Neuron (in vitro differentiated cells): ENCODE results near the gene PLIN4.
A peak's percentile ranks its signal among the peaks of the same experiment; 100 is the strongest.

Source experiments
- H2AFZ ChIP-seq: one replicate; pipeline ENCODE4 v1.6.1; 2013; ENCODE audit warnings: low read depth, mild to moderate bottlenecking, inconsistent platforms, low read length, moderate library complexity
- H3K27me3 ChIP-seq: one replicate; pipeline ENCODE4 v1.6.1; 2013; ENCODE audit warnings: low read length; ENCODE audit not compliant: insufficient read depth
- H3K36me3 ChIP-seq: one replicate; pipeline ENCODE4 v1.6.1; 2013; ENCODE audit warnings: low read length; ENCODE audit not compliant: insufficient read depth
- H3K4me1 ChIP-seq: one replicate; pipeline ENCODE4 v1.6.1; 2013; ENCODE audit warnings: low read length; ENCODE audit not compliant: insufficient read depth
- H3K4me3 ChIP-seq: 2 replicates; pipeline ENCODE4 v1.5.1; 2013; ENCODE audit warnings: mild to moderate bottlenecking, low read length, moderate library complexity
- H3K9me3 ChIP-seq: one replicate; pipeline ENCODE4 v1.6.1; 2013; ENCODE audit warnings: low read length

Gene PLIN4

GRCh38 chr19:4473011-4473762 is 45.1 kb downstream of the PLIN4 start:
- H3K4me3 ChIP-seq: peak overlapping the region; percentile 67
- H3K4me1 ChIP-seq: peaks cover 25% of the 10 kb centered on the region
- H3K9me3 ChIP-seq: no peaks in the 10 kb centered on the region
- no peaks in the 10 kb centered on the region for H3K27me3 ChIP-seq
- peaks cover 27% of the 10 kb centered on the region for H3K36me3 ChIP-seq
- no peak overlapping the region for H2AFZ ChIP-seq

- H3K9me3 ChIP-seq: no peaks in the 10 kb centered on the region
- H3K4me3 ChIP-seq: peak within 1 kb of the TSS; percentile 83
- H2AFZ ChIP-seq: peak within 1 kb of the TSS; percentile 63
- peaks cover 20% of the 10 kb centered on the region for H3K36me3 ChIP-seq
- no peaks in the 10 kb centered on the region for H3K27me3 ChIP-seq
- peaks cover 25% of the 10 kb centered on the region for H3K4me1 ChIP-seq
These were observed 45.9 kb downstream of the PLIN4 start, which contains the start of gene HDGFL2 for GRCh38 chr19:4472174-4472974. Gene HDGFL2 (plus strand): TSS chr19:4472297. CDS start chr19:4472351, 54 bp downstream.

- Histone ChIP-seq H3K9me3 (no peaks in the 10 kb centered on the region), H3K4me3 (peak overlapping the region; percentile 83), H2AFZ (peak overlapping the region; percentile 63), H3K4me1 (peaks cover 25% of the 10 kb centered on the region), H3K27me3 (no peaks in the 10 kb centered on the region), H3K36me3 (peaks cover 12% of the 10 kb centered on the region)
These were observed 46.7 kb downstream of the PLIN4 start for GRCh38 chr19:4471403-4472173.

- no peaks in the 10 kb centered on the region for H3K9me3 ChIP-seq
- no peaks in the 10 kb centered on the region for H3K27me3 ChIP-seq
- H3K4me3 ChIP-seq: no peak overlapping the region
- peaks cover 5% of the 10 kb centered on the region for H3K4me1 ChIP-seq
- no peak overlapping the region for H2AFZ ChIP-seq
- no peaks in the 10 kb centered on the region for H3K36me3 ChIP-seq
These were observed 50.5 kb downstream of the PLIN4 start for GRCh38 chr19:4467835-4468234.

GRCh38 chr19:4464815-4465581 is 53.3 kb downstream of the PLIN4 start:
- H3K27me3 ChIP-seq: no peaks in the 10 kb centered on the region
- no peaks in the 10 kb centered on the region for H3K36me3 ChIP-seq
- no peaks in the 10 kb centered on the region for H3K4me1 ChIP-seq
- H3K9me3 ChIP-seq: no peaks in the 10 kb centered on the region
- no peak overlapping the region for H2AFZ ChIP-seq
- no peak overlapping the region for H3K4me3 ChIP-seq

- peaks cover 20% of the 10 kb centered on the region for H3K4me1 ChIP-seq
- H3K9me3 ChIP-seq: no peaks in the 10 kb centered on the region
- H3K4me3 ChIP-seq: peak within 1 kb of the TSS; percentile 75
- H3K27me3 ChIP-seq: no peaks in the 10 kb centered on the region
- peaks cover 10% of the 10 kb centered on the region for H3K36me3 ChIP-seq
- H2AFZ ChIP-seq: no peak within 1 kb of the TSS
These were observed 60.5 kb downstream of the PLIN4 start, which contains the start of gene UBXN6 for GRCh38 chr19:4457654-4458395. Gene UBXN6 (minus strand): TSS chr19:4457794. CDS start chr19:4457697, 97 bp downstream.

- Histone ChIP-seq H3K4me3 (peak overlapping the region; percentile 75), H2AFZ (no peak overlapping the region), H3K36me3 (peaks cover 18% of the 10 kb centered on the region), H3K9me3 (no peaks in the 10 kb centered on the region), H3K27me3 (no peaks in the 10 kb centered on the region), H3K4me1 (peaks cover 20% of the 10 kb centered on the region)
These were observed 61.2 kb downstream of the PLIN4 start for GRCh38 chr19:4456843-4457653.

- no peaks in the 10 kb centered on the region for H3K9me3 ChIP-seq
- H3K36me3 ChIP-seq: peaks cover 20% of the 10 kb centered on the region
- H3K27me3 ChIP-seq: no peaks in the 10 kb centered on the region
- peaks cover 20% of the 10 kb centered on the region for H3K4me1 ChIP-seq
- peak overlapping the region; percentile 70 for H3K4me3 ChIP-seq
- no peak overlapping the region for H2AFZ ChIP-seq
These were observed 61.8 kb downstream of the PLIN4 start for GRCh38 chr19:4456476-4456842.

GRCh38 chr19:4455719-4456475 is 62.4 kb downstream of the PLIN4 start:
- H3K4me3 ChIP-seq: peak overlapping the region; percentile 70
- peaks cover 24% of the 10 kb centered on the region for H3K36me3 ChIP-seq
- H3K9me3 ChIP-seq: no peaks in the 10 kb centered on the region
- peaks cover 20% of the 10 kb centered on the region for H3K4me1 ChIP-seq
- H2AFZ ChIP-seq: no peak overlapping the region
- no peaks in the 10 kb centered on the region for H3K27me3 ChIP-seq

- H3K27me3 ChIP-seq: no peaks in the 10 kb centered on the region
- no peak overlapping the region for H3K4me3 ChIP-seq
- H3K36me3 ChIP-seq: peaks cover 27% of the 10 kb centered on the region
- H2AFZ ChIP-seq: no peak overlapping the region
- peaks cover 20% of the 10 kb centered on the region for H3K4me1 ChIP-seq
- H3K9me3 ChIP-seq: no peaks in the 10 kb centered on the region
These were observed 63.3 kb downstream of the PLIN4 start for GRCh38 chr19:4454747-4455718.
